ENCODE data around the gene ELMO3.

ELMO3 gene

GRCh38 chr16:67163999-67164558, 34.9 kb upstream of the ELMO3 start:
- no peak for DNase-seq

DNA sequence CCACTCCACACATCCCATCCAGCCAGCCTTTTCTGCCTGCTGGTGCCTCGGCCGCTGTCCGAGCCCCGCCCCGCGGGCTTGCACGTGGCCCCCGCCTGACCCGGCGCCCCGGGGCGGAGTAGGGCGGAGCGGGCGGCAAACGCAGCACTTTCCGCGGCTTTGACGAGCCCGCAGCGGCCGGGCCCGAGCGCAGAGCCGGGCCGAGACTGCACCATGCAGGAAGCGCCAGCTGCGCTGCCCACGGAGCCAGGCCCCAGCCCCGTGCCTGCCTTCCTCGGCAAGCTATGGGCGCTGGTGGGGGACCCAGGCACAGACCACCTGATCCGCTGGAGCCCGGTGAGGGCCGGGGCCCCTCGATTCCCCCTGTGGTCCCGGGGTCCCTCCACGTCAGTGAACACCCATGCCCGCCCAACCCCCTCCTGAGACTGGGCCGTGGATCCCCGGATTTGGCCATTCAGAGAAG, 34.3 kb upstream of the ELMO3 start, which contains the start of gene HSF4:
TSS of gene HSF4 (plus strand) at position 147 of the 463 bp plus-strand sequence. CDS start at position 214, 67 bp downstream.
- DNase-seq: no peak

DNA sequence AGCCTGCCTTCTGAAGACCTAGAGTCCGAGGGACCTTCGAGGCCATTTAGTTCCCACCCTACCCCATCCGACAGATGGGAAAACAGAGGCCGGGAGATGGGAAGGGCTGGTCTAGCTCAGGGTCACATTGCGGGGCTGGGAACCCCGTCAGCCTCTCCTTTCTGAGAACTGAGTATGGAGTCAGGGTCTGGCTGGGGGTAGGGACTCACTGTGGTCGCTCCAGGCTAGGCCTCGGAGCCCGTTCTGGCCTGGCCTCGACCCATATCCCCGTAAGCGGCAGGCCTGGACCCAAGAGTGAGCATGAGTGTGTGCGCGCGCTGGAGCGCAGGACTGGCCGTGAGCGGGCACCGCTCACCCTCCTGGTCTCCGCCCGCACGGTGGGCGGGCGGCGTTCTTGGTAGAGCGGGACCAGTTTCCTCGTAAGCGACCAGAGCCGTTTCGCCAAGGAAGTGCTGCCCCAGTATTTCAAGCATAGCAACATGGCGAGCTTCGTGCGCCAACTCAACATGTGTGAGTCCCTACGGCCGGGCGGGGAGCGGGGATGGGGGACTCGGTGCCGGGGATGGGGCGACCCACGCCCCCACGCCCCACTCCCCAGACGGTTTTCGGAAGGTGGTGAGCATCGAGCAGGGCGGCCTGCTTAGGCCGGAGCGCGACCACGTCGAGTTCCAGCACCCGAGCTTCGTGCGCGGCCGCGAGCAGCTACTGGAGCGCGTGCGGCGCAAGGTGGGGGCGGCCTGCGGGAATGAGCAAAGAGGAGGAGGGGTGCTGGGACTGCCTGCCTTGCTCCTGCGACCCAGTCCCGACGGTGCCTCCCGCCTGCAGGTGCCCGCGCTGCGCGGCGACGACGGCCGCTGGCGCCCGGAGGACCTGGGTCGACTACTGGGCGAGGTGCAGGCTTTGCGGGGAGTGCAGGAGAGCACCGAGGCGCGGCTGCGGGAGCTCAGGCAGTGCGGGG, 33.5 kb upstream of the ELMO3 start:
- DNase-seq: no peak

- DNase-seq: no peak
These were observed 32.8 kb upstream of the ELMO3 start for GRCh38 chr16:67166110-67166547.

DNA sequence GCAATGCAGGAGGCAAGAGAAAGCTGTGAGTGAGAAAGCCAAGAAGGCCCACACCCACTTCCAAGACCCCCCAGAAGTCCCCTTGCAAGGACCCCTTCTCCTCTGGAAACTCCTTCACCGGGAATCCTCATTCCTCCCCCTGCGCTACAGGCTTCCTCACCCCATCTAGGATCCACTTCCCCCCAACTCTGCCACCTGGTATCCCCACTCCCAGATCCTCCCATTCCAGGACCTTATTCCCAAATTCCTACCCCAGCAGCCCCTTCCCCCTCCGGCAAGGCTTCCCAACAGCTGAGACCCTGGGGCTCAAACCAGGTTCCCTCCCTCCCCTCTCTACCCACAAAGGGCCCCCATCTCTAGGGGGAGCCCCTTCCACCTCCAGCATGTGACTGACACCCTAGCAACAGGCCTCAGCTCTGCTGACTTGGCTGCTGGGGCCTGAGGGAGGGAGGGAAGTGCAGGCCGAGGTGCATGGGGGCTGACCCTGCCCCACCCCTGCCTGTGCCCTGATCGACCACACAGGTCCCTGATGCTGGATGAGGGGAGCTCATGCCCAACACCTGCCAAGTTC, 32.2 kb upstream of the ELMO3 start:
- no peak for DNase-seq

DNA sequence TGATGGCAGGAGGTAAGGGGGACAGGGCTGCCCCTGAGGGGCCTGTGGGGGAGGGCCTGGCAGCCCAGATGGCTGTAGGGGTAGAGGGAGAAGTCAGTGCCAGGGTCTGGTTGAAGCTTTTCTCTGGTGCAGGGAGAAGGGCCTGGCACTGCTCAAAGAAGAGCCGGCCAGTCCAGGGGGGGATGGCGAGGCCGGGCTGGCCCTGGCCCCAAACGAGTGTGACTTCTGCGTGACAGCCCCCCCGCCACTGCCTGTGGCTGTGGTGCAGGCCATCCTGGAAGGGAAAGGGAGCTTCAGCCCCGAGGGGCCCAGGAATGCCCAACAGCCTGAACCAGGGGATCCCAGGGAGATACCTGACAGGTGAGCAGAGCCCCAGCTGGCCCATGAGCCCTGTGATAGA, 31.3 kb upstream of the ELMO3 start:
- DNase-seq: no peak

DNA sequence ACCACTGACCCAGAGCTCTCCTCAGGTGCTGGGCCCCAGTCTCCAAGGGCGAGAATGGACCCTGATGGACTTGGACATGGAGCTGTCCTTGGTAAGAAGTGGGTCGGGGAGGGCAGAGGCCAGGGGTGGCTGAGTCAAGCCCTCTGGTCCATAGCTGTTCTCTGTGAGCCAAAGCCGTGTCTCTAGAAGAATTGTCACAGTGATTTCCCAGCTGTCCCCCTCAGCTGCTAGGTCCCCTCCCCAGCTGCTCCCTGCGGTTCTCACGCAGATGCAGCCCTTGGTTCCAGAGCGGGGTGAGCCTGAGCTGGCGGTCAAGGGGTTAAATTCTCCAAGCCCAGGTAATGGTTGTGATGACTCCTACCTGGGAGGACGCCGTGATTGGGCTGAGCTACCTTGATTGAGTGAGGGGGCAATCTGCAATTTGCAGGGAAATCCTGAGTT, 29.9 kb upstream of the ELMO3 start:
- DNase-seq: no peak

GRCh38 chr16:67169642-67170167, 29.2 kb upstream of the ELMO3 start:
- DNase-seq: peak; percentile 75

DNA sequence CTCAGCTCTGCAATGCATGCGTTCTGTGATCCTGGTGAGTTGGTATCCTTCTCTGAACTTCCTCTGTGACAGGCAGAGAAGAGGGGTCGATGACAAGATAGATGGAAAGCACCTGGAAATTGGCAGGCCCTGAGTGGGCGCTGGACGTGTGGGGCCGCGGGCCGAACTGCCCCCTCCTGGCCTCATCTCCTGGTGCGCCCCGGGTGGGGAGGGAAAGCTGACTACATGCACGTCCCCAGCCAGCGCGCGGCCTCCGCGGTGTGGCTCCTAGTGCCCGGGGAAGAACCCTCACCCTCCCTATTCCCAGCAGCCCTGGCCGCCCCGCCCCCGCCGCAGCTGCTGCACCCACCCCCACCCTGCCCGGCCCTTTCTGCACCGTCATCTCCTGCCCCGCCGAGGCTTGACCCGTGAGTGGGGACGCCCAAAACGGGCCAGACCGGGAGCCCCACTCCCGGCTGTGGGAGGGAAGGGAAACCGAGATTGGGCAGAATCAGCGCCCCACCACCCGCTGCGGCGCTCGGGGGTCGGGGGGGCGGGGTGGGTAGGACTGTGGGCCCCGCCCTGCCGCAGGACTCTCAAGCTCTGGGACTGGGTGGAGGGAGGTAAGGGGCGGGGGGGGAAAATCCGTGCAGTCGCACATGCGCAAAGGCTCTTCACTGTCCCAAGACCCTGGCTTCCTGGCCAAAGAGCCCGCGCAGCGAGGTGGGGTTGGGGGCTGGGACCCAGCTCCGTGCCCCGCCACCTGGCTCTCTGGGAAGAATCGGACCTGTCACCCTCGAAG, 28.6 kb upstream of the ELMO3 start, which contains the start of gene NOL3:
TSS of gene NOL3 (plus strand) at position 371 of the 781 bp plus-strand sequence.
- peak; percentile 79 for DNase-seq

DNA sequence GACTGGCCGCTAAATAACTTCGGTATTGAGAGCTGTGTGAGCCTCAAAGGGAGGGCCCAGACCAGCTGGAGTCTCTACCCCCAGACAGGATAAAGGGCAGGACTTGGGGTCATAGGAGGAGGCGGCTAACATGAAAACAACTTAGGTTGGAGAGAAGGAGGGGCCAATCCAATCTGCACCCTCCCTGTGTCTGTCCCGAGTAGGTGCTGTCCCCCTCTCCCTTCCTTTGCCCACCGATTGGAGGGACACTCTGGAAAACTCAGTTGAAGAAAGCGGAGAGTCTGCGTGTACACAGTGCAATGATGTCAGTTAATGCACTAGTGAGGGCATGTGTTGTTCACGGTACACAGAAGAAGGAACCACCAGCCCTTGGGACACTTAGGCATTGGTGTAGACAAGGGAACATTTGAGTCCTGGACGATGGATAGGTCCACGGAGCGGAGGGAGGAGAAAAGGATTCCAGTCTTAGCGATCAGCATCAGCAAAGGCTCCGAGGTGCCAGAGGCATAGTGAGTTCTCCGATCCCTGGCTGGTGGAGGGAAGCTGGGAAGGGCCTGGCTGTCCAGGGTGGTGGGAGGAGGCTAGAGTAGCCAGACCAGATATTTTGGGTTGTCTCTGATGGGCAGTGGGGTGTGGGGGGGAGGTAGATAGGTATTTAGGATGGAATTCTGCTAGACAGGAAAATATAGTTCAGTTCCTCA, 27.8 kb upstream of the ELMO3 start:
- no peak for DNase-seq

DNA sequence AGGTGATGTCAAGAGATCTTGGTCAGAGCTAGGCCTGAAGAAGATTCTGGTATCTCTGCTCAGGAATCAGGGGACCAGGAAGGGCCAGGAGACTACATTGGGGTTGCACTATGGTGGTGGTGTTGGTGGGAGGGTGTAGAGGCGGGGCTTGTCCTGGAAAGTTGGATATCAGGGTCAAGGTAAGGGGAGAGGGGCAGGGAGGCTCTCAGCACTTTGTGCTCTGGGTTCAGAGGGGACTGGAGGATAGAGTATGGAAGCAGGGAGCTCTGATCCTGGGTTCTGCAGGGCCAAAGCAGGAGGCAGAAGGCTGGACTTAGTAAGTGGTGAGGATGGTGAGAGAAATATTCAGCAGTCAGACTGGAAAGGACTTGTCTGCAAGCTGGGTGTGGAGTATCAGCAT, 25.6 kb upstream of the ELMO3 start:
- no peak for DNase-seq

- peak; percentile 78 for DNase-seq
These were observed 24.9 kb upstream of the ELMO3 start for GRCh38 chr16:67173808-67174705.

- DNase-seq: no peak
These were observed 24.2 kb upstream of the ELMO3 start for GRCh38 chr16:67174706-67175231.

DNA sequence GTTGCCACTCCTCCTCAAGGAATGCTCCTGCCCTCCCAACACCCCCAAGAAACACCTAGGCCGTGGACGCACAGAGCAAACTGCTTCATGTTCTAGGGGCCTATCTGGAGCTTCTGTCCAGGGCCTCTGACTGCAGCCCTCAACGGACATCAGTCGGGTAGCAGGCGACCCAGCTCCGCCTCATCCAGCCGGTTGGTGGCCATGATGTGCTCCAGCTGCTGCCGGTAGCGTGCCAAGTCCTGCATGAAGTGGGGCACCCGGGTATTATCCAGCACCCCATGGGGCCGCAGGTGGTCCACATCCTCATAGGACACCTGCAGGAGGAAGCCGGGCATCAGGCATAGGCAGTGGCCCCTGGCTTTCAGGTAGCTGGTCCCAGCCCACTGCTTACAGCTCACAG, 22.3 kb upstream of the ELMO3 start:
- no peak for DNase-seq

DNA sequence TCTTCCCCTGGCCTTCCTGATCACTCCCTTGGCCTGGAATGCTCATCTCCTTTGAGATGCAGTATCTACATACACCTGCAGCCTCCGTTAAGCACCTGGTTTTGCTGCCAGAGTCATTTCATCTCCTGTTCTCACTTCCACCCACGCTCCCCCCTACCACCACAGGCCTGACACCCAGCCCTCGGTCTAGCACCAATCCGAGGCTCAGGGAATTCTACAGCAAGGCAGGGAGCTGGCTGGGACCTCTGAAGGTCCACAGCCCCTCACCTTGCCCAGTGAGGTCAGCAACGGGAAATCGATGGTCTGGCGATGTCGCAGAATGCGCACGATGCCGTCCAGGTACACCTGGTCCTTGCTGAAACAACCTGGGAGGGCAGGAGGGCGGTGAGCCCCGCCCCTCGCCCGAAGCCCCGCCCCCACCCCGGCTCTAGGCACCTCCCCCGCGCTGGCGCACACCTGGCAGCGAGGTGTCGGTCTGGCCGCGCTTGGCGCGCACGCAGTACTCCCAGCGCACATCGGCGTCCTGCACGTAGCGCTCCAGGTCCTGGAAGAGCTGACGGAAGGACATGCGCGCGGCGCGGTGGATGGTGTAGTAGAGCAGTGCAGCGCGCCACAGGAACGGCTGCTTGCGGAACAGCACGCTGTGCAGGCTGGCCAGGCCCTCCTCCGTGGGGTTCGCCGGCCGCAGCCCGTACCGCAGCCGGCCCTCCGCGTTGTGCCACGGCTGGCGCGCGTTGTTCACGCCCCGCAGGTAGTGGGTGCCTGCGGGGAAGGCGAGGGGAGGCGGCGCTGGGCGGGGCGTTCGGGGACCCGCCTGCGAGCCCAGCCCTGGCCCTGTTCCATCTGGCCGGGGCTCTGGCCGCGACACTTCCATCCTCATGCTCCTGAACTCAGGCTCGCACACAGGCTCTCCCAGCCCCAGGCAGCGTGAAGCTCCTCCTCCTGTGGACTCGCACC, 20.9 kb upstream of the ELMO3 start:
- DNase-seq: peak; percentile 83

DNA sequence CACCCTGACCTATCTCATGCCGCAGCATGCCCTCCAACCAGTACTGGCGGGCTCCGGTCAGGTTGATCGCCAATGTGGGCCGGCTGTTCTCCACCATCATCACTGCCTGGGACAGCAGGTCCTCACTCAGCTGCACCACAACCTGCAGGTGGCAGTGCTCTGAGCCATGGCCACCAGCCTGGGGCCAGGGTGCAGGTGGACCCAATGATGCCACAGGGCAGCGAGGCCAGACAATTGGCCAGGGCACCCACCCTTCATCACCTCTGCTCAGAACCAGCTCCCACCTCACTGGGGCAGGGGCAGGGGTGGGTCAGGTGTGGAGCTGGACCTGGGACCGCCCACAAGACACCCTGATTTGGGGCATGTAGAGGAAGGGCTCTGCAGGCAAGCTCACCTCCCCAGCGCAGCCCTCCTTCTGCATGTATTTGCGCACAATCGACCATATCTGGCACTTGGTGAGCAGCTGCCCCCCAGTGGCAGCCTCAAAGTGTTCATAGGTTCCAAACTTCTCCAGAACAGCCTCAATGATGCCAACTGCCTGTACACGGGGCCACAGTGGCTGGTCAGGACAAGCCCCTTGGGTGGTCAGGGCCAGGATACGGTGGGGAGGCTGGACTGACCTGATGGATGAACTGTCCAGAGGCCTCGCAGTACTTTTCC, 19.4 kb upstream of the ELMO3 start:
- no peak for DNase-seq

DNA sequence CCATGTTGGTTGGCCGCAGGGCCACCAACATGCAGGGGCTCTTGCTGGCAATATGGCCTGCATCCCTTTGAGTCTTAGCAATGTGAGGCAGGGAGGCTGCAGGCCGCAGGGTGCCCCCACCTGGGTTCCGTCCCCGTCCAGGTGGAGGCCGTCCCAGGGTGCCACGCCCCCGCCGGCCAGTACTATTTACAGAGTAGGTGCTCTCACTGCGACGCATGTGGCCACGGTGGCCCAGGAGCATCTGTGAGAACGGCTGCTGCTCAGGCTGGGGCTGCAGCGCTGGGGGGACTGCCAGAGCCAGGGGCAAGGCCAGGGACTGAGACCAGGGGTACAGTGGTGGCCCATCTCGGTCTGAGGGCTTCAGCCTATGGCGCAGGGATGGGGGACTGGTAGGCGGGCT, 18.8 kb upstream of the ELMO3 start:
- no peak for DNase-seq

DNA sequence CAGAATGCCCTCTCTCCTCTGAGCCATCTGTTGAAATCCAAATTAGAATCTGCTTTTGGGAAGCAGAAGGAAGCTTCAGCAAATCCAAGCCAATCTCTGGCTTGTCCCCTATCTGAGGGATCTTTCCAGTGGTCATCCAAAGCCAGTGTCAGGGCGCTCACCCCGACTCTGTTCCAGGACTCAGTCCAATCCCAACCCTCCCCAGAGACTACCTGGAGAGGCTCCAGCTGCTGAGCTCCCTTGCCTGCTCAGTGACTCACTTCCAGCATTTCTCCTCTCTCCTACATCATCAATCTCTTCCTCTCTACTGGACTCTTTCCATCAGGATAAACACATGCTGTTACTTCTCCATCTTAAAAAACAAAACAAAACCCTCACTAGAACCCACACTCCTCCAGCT, 17.6 kb upstream of the ELMO3 start:
- DNase-seq: no peak

- no peak for DNase-seq
These were observed 16.6 kb upstream of the ELMO3 start for GRCh38 chr16:67182288-67182687.

Data from NCI-H1436 (cell line).